COLO668 (cell line): Measurements from ENCODE around the gene NLRP3.

ENCODE experiments used
- DNase-seq: peaks from one replicate; lab custom pipeline; 2025; ENCODE audit not compliant: unreplicated experiment; lab: John Stamatoyannopoulos, UW

NLRP3 gene

GRCh38 chr1:247435759-247436147, 19.8 kb downstream of the NLRP3 start:
- DNase-seq, result no peak

- DNase-seq, result peak; percentile 48
These were observed 21.9 kb downstream of the NLRP3 start for GRCh38 chr1:247437551-247438505.

GRCh38 chr1:247440001-247440620, 24.1 kb downstream of the NLRP3 start:
- no peak for DNase-seq

GRCh38 chr1:247441606-247442005, 25.6 kb downstream of the NLRP3 start:
- DNase-seq, result no peak

- DNase-seq, result no peak
These were observed 26.2 kb downstream of the NLRP3 start for GRCh38 chr1:247442164-247442563.

GRCh38 chr1:247443641-247444040, 27.7 kb downstream of the NLRP3 start:
- DNase-seq, result no peak

- DNase-seq, result no peak
These were observed 28.6 kb downstream of the NLRP3 start for GRCh38 chr1:247444571-247444970.

- no peak for DNase-seq
These were observed 29.8 kb downstream of the NLRP3 start for GRCh38 chr1:247445526-247446356.

- no peak for DNase-seq
These were observed 31.4 kb downstream of the NLRP3 start for GRCh38 chr1:247447162-247447909.

- DNase-seq, result peak; percentile 58
These were observed 32.3 kb downstream of the NLRP3 start for GRCh38 chr1:247448107-247448791.

- no peak for DNase-seq
These were observed 35.5 kb downstream of the NLRP3 start for GRCh38 chr1:247451388-247452010.

- no peak for DNase-seq
These were observed 36.6 kb downstream of the NLRP3 start for GRCh38 chr1:247452447-247453039.

GRCh38 chr1:247453245-247453644, 37.3 kb downstream of the NLRP3 start:
- no peak for DNase-seq

- DNase-seq, result no peak
These were observed 38.0 kb downstream of the NLRP3 start for GRCh38 chr1:247453997-247454396.

- DNase-seq, result no peak
These were observed 40.0 kb downstream of the NLRP3 start for GRCh38 chr1:247456021-247456420.

- DNase-seq, result no peak
These were observed 41.1 kb downstream of the NLRP3 start for GRCh38 chr1:247456914-247457639.

GRCh38 chr1:247459507-247459906, 43.5 kb downstream of the NLRP3 start:
- no peak for DNase-seq

GRCh38 chr1:247465796-247466195, 49.8 kb downstream of the NLRP3 start:
- no peak for DNase-seq

GRCh38 chr1:247467129-247467528, 51.2 kb downstream of the NLRP3 start:
- no peak for DNase-seq
